NCI-H128 (cell line): Measurements from ENCODE around the gene ZNF547.

Experiments used
- DNase-seq: peaks from one replicate; lab custom pipeline; 2025; ENCODE audit not compliant: unreplicated experiment; lab: John Stamatoyannopoulos, UW

ZNF547 gene

DNA sequence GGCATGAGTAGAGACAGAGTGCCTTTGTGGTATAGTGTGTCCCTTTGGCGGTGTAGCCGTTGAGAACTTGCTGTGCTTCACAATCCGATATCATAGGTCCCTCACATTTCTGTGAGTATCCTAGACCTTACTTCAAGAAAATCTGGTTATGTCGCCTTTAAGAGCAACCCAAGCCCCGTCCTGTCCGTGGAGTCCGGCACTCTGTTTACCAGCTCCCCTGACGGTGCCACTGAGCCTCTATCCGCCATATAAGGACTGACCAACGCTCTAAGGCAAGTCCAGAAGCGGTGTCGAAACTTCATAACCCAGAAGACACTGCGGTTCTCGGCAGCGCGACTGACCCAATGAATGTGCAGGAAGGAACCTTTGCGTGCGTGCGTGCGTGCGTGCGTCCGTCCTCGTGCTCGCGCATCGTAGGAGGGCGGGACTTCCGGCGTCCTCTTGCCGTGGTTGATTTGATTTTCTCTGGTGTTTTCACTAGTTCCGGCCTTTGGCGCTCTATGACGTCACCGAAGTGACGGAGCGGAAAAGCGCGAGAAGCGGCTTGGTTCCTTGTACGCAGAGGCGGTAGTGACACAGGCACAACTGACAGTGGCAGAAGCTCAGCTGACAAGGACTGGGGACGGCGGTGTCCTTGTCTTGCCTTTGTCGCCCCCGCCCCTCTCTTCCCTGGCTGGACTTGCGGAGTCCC, at the start of gene ZNF547, which contains the start of gene TRAPPC2B:
ZNF547 (plus strand) TSS at position 555 of the 691 bp plus-strand sequence. CDS start 5,005 bp downstream, outside the sequence.
TRAPPC2B (plus strand) TSS at position 555 of the 691 bp plus-strand sequence. CDS start 1,283 bp downstream, outside the sequence.
- peak; percentile 96 for DNase-seq

DNA sequence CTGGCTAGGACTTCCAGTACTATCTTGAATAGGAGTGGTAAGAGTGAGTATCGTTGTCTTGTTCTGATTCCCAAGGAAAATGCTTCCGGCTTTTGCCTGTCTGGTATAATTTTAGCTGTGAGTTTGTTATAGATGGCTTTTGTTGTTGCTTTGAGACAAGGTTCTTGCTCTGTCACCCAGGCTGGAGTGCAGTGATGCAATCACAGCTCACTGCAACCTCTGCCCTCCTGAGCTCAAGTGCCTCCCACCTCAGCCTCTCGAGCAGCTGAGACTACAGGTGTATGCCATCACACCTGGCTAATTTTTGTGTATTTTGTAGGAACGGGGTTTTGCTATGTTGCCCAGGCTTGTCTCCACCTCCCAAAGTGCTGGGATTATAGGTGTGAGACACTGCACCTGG, 49.2 kb upstream of the ZNF547 start:
- DNase-seq: no peak

DNA sequence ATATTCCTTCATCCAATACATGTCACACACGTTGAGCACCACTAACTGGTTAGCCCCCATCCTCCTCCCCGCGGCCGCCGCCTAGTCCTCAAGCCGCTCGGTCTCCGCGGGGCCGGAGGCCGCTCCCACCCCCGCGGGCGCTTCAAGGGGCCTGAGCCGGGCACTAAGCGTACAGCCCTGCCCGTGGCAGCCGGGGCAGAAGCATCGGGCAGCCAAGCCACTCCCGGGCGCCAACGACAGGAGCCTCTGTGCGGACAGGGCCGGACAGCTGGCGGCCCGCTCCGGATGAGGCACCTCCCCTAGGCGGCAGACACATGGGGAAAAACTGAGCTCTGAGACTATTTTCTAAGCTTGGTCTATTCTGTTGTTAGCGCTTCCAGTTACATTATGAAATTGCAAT, 45.8 kb upstream of the ZNF547 start:
- no peak for DNase-seq

DNA sequence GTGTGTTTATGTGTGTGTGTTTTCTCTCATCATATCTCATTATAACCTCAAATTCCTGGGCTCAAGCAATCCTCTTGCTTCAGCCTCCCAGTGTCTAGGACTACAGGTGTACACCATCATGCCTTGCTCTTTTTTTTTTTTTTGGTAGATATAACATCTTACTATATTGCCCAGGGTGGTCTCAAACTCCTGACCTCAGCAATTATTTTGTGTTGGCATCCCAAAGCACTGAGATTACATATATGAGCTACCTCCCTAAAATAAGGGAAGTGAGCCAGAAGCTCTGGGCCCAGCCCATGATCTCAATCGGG, 43.5 kb upstream of the ZNF547 start:
- DNase-seq: no peak

DNA sequence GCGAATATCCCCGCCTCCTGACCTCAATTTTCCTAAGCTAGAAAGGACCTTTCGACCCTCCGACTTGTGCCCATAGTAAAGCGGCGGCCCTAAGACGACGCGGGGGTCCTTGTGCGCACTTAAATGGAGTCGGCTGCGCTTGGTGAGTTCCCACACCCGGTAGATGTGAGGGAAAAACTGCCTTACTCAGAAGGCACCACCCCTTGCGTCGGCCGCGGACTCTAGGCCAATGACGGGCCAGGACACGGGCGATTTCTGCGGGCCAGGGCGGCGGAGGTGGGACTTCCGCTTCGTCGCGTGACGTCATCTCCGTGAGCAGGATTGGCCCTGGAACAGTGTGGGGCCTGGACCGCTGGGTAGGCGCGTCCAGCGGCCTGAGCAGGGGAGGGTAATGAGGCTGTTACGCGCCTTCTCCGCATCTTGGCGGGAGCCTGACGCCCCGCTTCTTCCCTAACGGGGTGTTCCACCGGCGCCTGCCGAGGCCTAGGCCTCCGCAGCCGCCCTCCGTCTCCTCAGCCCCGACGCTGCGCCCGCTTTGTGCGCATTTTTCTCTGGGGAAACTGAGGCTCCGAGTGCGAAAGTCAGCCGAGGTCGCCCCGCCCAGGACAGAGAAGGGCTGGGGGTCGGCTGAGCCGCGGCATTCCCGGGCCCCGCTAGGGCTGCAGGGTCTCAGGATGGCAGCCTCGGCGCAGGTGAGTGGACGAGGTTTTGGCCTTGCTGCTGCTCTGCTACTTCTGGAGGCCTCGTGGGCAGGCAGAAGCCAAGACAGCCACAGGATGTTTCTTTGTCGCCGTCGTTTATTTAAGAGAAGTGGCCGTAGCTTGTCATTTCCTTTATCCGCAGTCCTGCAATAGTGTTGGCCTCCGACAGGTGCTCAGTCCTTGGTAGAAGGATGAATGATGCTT, 42.9 kb upstream of the ZNF547 start, which contains the start of gene ZNF543:
ZNF543 (plus strand) TSS at position 293 of the 905 bp plus-strand sequence; CDS start at position 675, 382 bp downstream.
- peak; percentile 90 for DNase-seq

DNA sequence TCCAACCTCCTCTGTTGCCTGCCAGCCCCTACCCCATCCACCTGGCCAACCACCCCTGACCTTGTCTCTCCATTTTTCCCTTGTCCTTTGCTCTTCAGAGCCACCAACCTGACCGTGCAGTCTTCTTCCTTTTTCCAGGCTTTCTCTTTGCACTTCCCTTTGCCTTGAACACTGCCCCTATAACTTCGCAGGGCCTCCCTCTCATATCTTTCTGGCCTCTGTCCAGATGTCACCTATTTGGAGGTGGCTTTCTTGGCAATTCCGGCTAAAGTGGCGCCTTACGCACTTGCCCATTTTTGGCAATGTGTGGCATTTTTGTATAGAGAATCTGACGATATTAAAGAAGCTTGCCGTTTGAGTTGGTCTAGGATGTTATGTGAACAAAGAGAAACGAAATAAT, 42.2 kb upstream of the ZNF547 start:
- no peak for DNase-seq

DNA sequence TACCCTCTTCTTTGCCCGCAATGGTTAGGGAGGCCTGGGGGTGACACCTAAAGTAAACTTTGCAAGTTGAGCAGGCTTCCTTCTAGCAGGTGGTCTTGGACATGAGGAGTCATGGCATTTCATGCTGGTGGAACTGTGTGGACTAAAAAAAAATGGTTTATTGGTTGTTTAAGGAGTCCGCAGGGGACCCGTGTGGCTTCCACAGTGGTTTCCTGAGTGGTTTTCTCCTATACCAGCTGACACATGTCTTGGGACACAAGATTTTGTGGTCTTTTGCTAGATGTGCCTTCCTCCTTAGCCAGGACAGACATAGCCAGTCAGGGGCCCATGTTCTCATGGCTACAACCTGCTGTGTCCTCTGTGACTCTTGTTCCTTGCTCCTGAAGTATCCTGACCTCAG, 41.6 kb upstream of the ZNF547 start:
- DNase-seq: no peak

DNA sequence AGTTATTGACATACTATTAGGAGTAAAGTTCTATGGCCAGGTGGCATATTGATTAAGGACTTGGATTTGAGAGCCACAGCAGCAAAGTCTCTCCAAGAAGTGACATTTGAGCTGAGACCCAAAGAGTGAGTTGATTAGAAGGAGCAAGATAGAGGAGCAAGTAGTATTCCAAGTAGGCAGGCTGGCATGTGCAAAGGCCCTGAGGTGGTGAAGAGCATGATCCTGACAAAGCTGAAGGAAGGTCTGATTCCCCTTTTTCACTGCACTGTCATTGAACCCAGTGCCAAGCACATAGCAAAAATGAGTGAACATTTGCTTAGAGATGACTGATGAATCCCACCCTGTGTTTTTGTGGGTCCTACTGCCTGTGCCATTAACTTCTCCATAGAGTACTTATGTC, 38.4 kb upstream of the ZNF547 start:
- DNase-seq: no peak

DNA sequence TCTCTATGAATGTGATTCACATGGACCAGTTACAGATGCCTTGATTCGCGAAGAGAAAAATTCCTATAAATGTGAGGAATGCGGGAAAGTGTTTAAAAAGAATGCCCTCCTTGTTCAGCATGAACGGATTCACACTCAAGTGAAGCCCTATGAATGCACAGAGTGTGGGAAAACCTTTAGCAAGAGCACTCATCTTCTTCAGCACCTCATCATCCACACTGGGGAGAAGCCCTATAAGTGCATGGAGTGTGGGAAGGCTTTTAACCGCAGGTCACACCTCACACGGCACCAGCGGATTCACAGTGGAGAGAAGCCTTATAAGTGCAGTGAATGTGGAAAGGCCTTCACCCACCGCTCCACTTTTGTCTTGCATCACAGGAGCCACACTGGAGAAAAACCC, 35.4 kb upstream of the ZNF547 start:
- no peak for DNase-seq

DNA sequence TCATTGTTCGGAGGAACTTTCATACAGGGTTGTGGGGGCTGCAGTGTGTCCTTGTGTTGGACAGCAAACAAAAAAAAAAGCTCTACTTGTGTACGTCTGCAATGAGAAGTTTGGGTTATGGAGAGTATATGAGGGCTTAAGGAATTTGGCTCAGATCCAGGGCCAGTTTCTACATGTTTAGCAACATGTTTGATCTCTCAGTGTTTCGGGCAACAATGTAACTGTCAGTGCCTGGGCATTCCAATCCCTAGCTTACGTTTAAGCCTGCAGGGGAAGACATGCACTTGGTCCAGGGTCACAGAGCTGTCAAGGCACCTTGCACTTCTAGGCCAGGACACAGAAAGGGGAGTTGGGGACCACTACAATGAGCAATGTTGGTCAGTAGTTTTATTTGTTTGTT, 29.2 kb upstream of the ZNF547 start:
- DNase-seq: no peak

DNA sequence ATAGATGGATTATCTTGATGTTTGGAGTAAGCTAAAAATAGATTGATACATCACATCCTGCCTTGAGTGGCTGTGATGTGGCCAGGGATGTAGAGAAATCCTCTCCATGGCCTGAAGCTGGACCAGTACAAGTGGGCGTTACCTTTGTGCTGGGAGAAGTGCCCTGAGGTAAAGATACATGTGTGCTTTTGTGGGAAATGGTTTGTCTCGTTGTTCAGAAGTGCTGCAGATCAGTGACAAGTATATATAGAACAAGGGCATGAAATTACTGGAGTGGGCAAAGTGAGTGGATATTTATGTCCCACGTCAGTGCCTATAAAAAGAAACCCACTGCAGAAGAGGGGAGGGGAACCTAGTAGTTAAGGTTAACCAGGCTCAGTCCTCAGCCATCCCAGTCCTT, 24.5 kb upstream of the ZNF547 start:
- DNase-seq: no peak

DNA sequence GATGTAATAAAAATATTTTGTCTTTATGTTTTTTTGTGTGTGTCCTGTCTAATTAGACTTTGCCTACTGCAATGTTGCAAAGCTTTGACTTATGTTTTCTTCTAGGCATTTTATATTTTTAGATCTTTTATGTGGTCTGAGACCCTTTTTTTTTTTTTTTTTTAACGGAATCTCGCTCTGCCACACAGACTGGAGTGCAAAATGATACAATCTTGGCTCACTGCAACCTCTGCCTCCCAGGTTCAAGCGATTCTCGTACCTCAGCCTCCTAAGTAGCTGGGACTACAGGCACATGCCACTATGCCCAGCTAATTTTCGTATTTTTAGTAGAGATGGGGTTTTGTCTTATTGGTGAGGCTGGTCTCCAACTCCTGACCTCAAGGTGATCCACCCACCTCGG, 20.8 kb upstream of the ZNF547 start:
- no peak for DNase-seq

DNA sequence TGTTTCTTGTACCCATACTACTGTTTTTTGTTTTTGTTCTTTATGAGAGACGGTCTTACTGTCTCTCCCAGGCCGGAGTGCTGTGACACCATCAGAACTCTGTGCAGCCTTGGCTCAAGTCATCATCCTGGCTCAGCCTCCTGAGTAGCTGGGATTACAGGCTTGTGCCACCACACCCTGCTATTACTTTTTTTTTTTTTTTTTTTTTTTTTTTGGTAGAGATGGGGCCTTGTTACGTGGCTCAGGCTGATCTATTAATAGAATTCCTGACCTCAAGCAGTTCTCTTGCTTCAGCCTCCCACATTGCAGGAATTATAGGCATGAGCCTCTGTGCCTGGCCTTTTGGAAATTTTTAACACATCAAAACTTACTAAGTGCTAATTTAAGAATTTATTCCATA, 15.2 kb upstream of the ZNF547 start:
- DNase-seq: no peak

DNA sequence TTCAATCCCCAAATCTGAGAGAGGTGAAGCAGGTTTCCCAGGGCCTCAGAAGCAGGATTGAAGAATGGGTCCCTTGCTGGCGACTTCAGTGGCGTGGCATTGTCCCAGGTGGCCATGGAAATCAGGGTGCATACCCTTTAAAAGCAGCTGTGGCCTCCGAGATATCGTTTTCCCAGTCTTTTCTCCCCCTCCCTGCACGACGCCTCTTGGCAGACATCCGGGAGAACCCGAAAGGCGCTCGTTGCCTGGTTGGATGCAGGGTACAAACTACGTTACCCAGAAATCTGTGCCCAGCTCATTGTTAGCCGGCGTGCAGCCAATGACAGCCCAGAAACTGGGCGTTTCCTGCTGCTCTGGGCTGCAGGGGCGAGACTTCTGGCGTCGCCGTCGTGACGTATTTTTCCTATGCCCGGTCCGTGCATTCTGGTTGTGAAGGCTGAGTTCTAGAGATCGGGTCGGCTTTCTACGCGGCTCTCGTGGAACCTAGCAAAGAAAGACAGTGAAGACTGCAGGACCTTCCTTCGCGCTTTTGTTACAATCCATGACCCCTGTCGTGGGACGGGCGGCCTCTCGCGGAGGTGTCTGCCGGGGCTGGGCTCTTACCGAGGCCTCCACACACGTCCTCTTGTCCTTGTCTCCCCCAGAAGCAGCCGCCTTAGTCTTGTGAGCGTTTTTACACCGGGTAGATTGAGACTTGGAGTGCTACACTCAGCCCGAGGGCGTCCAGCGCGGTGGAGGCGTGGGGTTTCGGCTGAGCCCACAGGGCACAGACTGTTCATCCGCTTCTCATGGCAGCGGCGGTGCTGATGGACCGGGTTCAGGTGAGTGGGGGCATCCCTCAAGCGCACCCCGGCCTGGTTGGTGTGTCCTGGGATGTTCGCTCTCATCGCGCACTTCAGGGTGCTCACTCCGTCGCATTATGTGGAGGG, 12.2 kb upstream of the ZNF547 start, which contains the start of gene ZNF304:
ZNF304 (plus strand) TSS at position 395 of the 929 bp plus-strand sequence; CDS start at position 789, 394 bp downstream.
- DNase-seq: peak; percentile 90

DNA sequence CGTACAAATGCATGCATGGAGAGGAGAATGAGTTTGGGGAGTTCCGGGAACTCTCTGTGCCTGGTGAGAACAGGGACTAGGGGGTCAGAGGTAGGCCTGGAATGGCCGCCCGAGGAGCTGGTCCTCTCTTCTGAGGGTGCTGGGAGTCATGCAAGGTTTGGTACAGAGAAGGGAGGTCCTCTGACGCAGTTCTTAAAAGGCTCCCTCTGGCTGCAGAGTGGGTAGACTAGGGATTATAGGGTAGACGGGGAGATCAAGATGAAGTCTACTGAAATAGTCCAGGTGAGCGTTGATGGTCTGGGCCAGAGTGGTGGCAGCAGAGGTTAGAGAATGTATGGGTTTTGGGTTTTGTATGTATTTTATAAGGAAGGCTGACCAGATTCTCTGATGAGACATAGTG, 11.5 kb upstream of the ZNF547 start:
- DNase-seq: no peak

DNA sequence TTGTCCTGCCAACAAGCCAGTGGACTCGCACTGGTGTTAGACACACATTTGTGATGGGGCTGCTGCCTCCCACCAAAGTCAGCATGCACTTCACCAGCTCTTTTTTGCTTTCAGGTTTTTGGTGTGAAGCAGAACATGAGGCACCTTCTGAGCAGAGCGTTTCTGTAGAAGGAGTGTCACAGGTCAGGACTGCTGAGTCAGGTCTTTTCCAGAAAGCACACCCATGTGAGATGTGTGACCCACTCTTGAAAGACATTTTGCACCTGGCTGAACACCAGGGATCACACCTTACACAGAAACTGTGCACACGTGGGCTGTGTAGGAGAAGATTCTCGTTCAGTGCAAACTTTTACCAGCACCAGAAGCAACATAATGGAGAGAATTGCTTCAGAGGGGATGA, 7.4 kb upstream of the ZNF547 start:
- DNase-seq: no peak

DNA sequence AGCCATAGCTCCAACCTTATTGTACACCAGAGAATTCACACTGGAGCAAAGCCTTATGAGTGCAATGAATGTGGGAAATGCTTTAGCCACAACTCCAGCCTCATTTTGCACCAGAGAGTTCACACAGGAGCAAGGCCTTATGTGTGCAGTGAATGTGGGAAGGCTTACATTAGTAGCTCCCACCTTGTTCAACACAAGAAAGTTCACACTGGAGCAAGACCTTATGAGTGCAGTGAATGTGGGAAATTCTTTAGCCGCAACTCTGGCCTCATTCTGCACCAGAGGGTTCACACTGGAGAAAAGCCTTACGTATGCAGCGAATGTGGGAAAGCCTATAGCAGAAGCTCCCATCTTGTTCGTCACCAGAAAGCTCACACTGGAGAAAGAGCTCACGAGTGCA, 5.9 kb upstream of the ZNF547 start:
- DNase-seq: no peak

DNA sequence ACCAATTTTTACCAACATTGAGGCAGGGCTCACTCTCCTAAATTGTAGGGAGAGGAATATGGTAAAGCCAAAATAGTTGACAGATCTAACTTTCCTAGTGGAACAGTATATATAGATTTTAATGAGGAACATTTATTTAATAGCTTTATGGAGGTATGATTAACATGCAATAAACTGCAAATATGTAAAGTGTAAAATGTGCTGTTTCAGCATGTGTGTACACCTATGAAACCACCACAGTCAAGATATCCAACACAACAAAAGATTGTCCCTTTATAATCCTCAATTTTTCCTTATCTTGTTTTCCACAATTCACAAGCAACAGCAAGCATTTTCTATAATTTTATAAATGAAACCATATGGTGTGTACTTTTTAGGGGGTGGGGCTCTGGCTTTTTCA, 4.1 kb upstream of the ZNF547 start:
- DNase-seq: no peak

DNA sequence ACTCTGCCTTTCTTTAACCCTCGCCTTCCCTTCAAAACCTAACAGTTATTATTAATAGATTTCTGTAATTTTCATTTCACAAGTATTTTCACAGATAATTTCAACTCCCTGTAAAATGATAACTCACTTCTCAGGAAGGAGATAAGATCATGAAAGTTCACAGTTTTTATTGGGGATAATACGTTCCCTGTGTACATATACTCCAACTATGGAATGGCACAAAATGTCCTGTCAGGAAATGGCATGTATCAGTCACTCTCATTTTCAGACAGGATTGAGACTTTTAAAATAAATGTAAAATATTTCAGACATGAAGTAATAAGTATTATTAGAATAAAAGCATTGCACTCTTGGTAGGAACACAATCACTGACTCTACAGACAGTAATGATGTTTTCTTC, 932 bp upstream of the ZNF547 start:
- no peak for DNase-seq

DNA sequence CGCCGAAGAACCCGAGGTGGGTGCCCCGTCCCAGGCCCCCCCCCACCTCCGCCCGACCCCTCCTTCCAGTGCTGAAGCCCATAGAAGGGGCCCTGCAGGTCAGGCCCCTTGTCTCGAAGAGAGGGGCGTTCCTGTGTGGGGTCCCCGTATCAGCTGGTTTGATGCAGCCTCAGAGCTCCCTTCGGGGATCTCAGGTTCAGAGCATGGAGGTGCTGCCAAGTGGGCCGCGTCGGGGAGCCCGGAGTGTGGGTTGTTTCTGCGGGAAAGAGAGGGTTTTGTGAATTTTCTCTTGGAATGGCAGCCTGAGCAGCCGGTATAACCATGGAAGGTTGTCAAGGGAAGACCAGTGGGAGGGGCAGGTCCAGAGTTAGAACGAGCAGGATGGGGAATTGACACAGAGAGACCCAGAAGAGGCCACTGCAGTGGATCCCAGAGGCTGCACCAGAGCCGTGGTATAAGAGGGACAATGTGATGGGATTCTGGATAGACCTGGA, 384 bp downstream of the ZNF547 start:
- DNase-seq: no peak

DNA sequence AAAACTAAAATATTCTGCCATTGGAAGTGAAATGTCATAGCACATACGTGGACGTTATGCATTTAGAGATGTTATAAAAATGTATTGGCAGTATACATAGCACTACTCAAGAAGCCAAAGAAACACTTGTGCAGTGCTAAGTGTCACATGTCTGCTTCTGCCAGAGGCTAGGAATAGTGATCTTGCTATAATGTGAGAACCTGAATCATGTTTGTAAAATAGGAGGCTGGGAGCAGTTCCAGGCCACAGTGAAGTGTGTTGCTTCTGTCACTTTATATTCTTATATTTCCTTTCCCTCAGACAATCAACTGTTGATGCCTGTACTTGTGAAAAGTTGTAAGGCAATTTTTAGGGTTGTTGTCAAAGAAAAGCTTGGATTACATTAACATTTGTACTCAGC, 3.4 kb downstream of the ZNF547 start:
- DNase-seq: no peak
